GM21619 (cell line): ENCODE measurements around the gene TENT5C.

ENCODE experiments used
- ATAC-seq: cut with Tn5 transposase; IDR thresholded peaks from one replicate; pipeline ENCODE4 v1.9.1; 2021; ENCODE audit not compliant: unreplicated experiment

Gene TENT5C

GRCh38 chr1:117654493-117655219 lies 48.8 kb downstream of the TENT5C start:
- peak; percentile 78 for ATAC-seq

- no peak for ATAC-seq
Observed at GRCh38 chr1:117655220-117655577, 49.4 kb downstream of the TENT5C start.

- ATAC-seq, result peak; percentile 39
Observed at GRCh38 chr1:117656202-117656641, 50.4 kb downstream of the TENT5C start.

- no peak for ATAC-seq
Observed at GRCh38 chr1:117657031-117657430, 51.2 kb downstream of the TENT5C start.

- ATAC-seq, result no peak
Observed at GRCh38 chr1:117657949-117658660, 52.3 kb downstream of the TENT5C start.

- peak; percentile 26 for ATAC-seq
Observed at GRCh38 chr1:117658676-117659075, 52.8 kb downstream of the TENT5C start.

- ATAC-seq, result no peak
Observed at GRCh38 chr1:117659550-117660270, 53.9 kb downstream of the TENT5C start.

- no peak for ATAC-seq
Observed at GRCh38 chr1:117660271-117660965, 54.6 kb downstream of the TENT5C start.

GRCh38 chr1:117661027-117661426 lies 55.2 kb downstream of the TENT5C start:
- no peak for ATAC-seq

- ATAC-seq, result no peak
Observed at GRCh38 chr1:117662667-117663066, 56.8 kb downstream of the TENT5C start.

- no peak for ATAC-seq
Observed at GRCh38 chr1:117663156-117663902, 57.5 kb downstream of the TENT5C start.

- peak; percentile 97 for ATAC-seq
Observed at GRCh38 chr1:117664314-117664713, 58.5 kb downstream of the TENT5C start.

- no peak for ATAC-seq
Observed at GRCh38 chr1:117665556-117666270, 59.9 kb downstream of the TENT5C start.

GRCh38 chr1:117669572-117669971 lies 63.7 kb downstream of the TENT5C start:
- ATAC-seq, result no peak

- no peak for ATAC-seq
Observed at GRCh38 chr1:117670976-117671780, 65.3 kb downstream of the TENT5C start.

GRCh38 chr1:117671781-117672501 lies 66.1 kb downstream of the TENT5C start:
- ATAC-seq, result no peak

- ATAC-seq, result no peak
Observed at GRCh38 chr1:117672756-117673155, 66.9 kb downstream of the TENT5C start.

- ATAC-seq, result no peak
Observed at GRCh38 chr1:117673405-117673804, 67.6 kb downstream of the TENT5C start.
